Activated CD4-positive, alpha-beta T cell treated with anti-CD3 and anti-CD28 coated beads, Interleukin-2, amount 50 U/mL, for 1 hour (primary cell): ENCODE data around the gene EMSY.

Source experiments
- DNase-seq: peaks from one replicate; pipeline ENCODE4 v3.0.0-alpha.2; 2020

The EMSY gene

GRCh38 chr11:76600124-76600655 is 155.4 kb downstream of the EMSY start:
- no peak for DNase-seq

GRCh38 chr11:76601272-76601671 is 156.5 kb downstream of the EMSY start:
- no peak for DNase-seq

GRCh38 chr11:76601724-76602123 is 156.9 kb downstream of the EMSY start:
- DNase-seq: no peak

- no peak for DNase-seq
These were observed 157.6 kb downstream of the EMSY start for GRCh38 chr11:76602431-76602861.
